HepG2 (cell line): ENCODE results near the gene TBX3. TPM values are rescaled to one million over a fixed set of nuclear protein-coding genes. Genes with fewer than 3 reads are reported as not detected.
A peak's percentile ranks its signal among the peaks of the same experiment; 100 is the strongest.

Experiments used
- AGO2 ChIP-seq: fragments of 200-400 bp; formaldehyde crosslinking; optimal IDR thresholded peaks from 2 replicates; pipeline ENCODE3; 2017; ENCODE audit warnings: mild to moderate bottlenecking, low read depth, low read length, moderate library complexity
- ARHGAP35 ChIP-seq: sonication (generic); formaldehyde crosslinking; IDR thresholded peaks from 2 replicates; pipeline ENCODE4 v1.9.0; 2022; ENCODE audit warnings: mild to moderate bottlenecking, inconsistent platforms, moderate library complexity, missing genetic modification reagents, borderline replicate concordance
- IKZF4 ChIP-seq: sonication (generic); formaldehyde crosslinking; IDR thresholded peaks from 2 replicates; pipeline ENCODE4 v1.5.1; 2020; ENCODE audit warnings: borderline replicate concordance, mild to moderate bottlenecking, low read depth, missing genetic modification reagents; ENCODE audit errors: not compliant biosample characterization
- ISX ChIP-seq: sonication (generic); formaldehyde crosslinking; conservative IDR thresholded peaks from 2 replicates; pipeline ENCODE4 v1.5.0; 2020; ENCODE audit warnings: missing genetic modification reagents
- RCOR2 ChIP-seq: IDR thresholded peaks from 2 replicates; pipeline ENCODE4 v1.6.1; 2016; ENCODE audit warnings: missing biosample characterization, missing genetic modification reagents
- SMAD9 ChIP-seq: sonication (generic); formaldehyde crosslinking; IDR thresholded peaks from 2 replicates; pipeline ENCODE4 v1.5.1; 2020; ENCODE audit warnings: mild to moderate bottlenecking, missing genetic modification reagents
- UBTF ChIP-seq: sonication (generic); formaldehyde crosslinking; IDR thresholded peaks from 2 replicates; pipeline ENCODE4 v1.4.0; 2020; ENCODE audit warnings: mild to moderate bottlenecking, missing genetic modification reagents
- ZBTB21 ChIP-seq: sonication (generic); formaldehyde crosslinking; IDR thresholded peaks from 2 replicates; pipeline ENCODE4 v1.4.0; 2020; ENCODE audit warnings: missing genetic modification reagents
- ZFP90 ChIP-seq: sonication (generic); formaldehyde crosslinking; IDR thresholded peaks from 2 replicates; pipeline ENCODE4 v1.8.0; 2022; ENCODE audit warnings: missing genetic modification reagents, mild to moderate bottlenecking, inconsistent platforms, borderline replicate concordance
- ZNF337 ChIP-seq: sonication (generic); formaldehyde crosslinking; IDR thresholded peaks from 2 replicates; pipeline ENCODE4 v1.5.1; 2020; ENCODE audit warnings: missing genetic modification reagents, low read depth, mild to moderate bottlenecking, borderline replicate concordance
- ZNF577 ChIP-seq: sonication (generic); formaldehyde crosslinking; IDR thresholded peaks from 2 replicates; pipeline ENCODE4 v1.4.0; 2020; ENCODE audit warnings: mild to moderate bottlenecking, low read depth, missing genetic modification reagents, borderline replicate concordance
- ZNF616 ChIP-seq: sonication (generic); formaldehyde crosslinking; IDR thresholded peaks from 2 replicates; pipeline ENCODE4 v1.5.0; 2020; ENCODE audit warnings: low read depth, mild to moderate bottlenecking, missing genetic modification reagents
- ZNF672 ChIP-seq: sonication (generic); formaldehyde crosslinking; IDR thresholded peaks from 2 replicates; pipeline ENCODE4 v1.8.1; 2022; ENCODE audit warnings: missing genetic modification reagents
- ZNF75D ChIP-seq: sonication (generic); formaldehyde crosslinking; IDR thresholded peaks from 2 replicates; pipeline ENCODE4 v1.8.1; 2023; ENCODE audit warnings: missing genetic modification reagents, mild to moderate bottlenecking, borderline replicate concordance
- ZNF782 ChIP-seq: sonication (generic); formaldehyde crosslinking; IDR thresholded peaks from 2 replicates; pipeline ENCODE4 v1.4.0; 2020; ENCODE audit warnings: missing genetic modification reagents, mild to moderate bottlenecking, borderline replicate concordance
- polyA plus RNA-seq, 8 experiments: library from polyadenylated mRNA; depleted of rRNA in 3 of 8; stranded (reverse) in 7 of 8; unstranded in 1 of 8; fragments of >200 nt; fragmentation: Illumina TruSeq in 4 of 8; extraction: Trizol in 4 of 8; gene quantifications; 2 replicates each; pipeline versions ENCODE4 v1.2.1 to v1.2.3, GENCODE V29; 2011 to 2016; ENCODE audit warnings: low read depth in 4 of 8, missing spikeins in 1 of 8, mixed read lengths in 1 of 8; ENCODE audit not compliant: insufficient read depth in 1 of 8
- total RNA-seq, 5 experiments: library from RNA; depleted of rRNA; stranded (reverse); fragments of >200 nt; fragmentation: Illumina TruSeq; extraction: Trizol; gene quantifications; 2 replicates each; pipeline ENCODE4 v1.2.3, GENCODE V29; 2016; ENCODE audit warnings: low read depth in 1 of 5
- TF ChIP-seq, protein P1 (sequence below): sonication (generic); formaldehyde crosslinking; IDR thresholded peaks from 2 replicates; pipeline ENCODE4 v1.4.0; 2020; ENCODE audit warnings: missing genetic modification reagents

Gene TBX3
- total and polyA plus RNA-seq, 2 of the 13 experiments (the other 11 are each of a cell fraction or from before 2014, with no cell fraction given) = 27.1 to 42.4 TPM

DNA sequence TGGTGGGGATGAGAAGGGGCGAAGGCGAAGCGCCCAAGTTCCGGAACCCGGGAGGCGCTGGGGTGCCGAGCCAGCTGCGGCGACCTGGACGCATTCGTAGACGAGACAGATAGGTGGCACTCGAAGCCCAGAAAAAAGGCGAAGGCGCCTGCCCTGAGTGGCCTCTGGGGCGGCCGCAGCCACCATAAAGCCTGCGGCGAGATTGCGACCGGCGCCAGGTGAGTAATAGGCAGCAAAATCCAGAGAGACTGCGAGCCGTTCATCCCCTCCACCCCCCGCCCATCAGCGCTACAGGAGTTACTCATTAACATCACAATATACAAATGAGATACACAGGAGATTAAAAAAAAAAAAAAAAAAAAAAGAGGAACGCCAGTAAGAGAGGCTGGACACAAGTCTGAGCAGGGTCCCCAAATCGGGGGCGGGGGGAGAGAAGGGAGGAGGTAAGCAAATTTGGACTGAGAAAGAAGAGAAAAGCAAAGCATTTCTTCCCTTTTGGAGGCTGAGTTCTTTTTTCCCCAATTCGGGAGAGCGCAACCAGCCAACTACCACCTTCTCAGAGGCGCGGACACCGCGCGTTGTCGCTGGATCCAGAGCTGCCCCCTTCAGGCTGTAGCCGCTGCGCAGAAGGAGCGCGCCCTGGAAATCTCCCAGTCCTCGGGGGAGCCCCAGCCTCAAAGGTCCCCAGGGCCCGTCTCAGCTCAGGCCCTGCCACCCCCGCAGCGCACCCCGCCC lies 15.7 kb downstream of the TBX3 start (continued):
- TF ChIP-seq, protein P1, sequence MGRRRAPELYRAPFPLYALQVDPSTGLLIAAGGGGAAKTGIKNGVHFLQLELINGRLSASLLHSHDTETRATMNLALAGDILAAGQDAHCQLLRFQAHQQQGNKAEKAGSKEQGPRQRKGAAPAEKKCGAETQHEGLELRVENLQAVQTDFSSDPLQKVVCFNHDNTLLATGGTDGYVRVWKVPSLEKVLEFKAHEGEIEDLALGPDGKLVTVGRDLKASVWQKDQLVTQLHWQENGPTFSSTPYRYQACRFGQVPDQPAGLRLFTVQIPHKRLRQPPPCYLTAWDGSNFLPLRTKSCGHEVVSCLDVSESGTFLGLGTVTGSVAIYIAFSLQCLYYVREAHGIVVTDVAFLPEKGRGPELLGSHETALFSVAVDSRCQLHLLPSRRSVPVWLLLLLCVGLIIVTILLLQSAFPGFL (CRISPR knock-in tag) = no peak
- TF ChIP-seq ZFP90 (CRISPR knock-in tag) = no peak
- TF ChIP-seq IKZF4 (CRISPR knock-in tag) = no peak
- TF ChIP-seq ZNF337 (CRISPR knock-in tag) = no peak
- no peak for TF ChIP-seq AGO2
- TF ChIP-seq ZNF75D (CRISPR knock-in tag) = no peak
- no peak; the same call in 1 of the 2 replicates for TF ChIP-seq UBTF
- no peak for TF ChIP-seq ZNF782
- TF ChIP-seq RCOR2 = 0 out of 2 replicates have a peak, but pooled peaks have one; percentile 54
- TF ChIP-seq ISX (CRISPR knock-in tag) = no peak
- TF ChIP-seq ZBTB21 = no peak
- no peak for TF ChIP-seq ZNF616 (CRISPR knock-in tag)
- TF ChIP-seq ZNF672 (CRISPR knock-in tag) = no peak
- no peak for TF ChIP-seq ARHGAP35 (CRISPR knock-in tag)
- no peak for TF ChIP-seq SMAD9 (CRISPR knock-in tag)
- TF ChIP-seq ZNF577 (CRISPR knock-in tag) = no peak
